Measurements from ENCODE around the gene KCNN2.

The KCNN2 gene

DNA sequence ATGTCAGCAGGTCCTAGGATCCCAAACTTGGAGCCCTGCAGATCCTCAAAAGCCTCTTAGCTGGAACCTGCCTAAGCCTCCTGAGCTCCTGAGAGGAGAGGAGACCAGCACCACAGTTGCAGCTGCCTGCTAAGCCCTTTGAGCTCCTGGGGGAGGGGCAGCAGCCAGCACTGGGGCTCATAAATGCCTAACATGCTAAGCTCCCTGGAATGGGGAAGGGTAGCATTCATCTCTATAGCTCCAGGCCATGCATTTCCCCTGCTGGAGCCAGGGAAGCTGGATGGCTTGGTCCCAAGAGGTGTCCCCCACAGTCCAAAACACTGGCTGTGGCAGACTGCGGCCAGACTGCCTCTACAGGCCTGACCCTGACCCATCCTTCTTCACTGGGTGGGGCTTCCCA is 182.7 kb downstream of the KCNN2 start:
- DNase-seq (ENCODE audit: low spot score) = no peak

All from COLO829 (cell line).